ENCODE results near the gene PIP4K2A. TPM values are rescaled to one million over a fixed set of nuclear protein-coding genes. Genes with fewer than 3 reads are reported as not detected.
A peak's percentile ranks its signal among the peaks of the same experiment; 100 is the strongest.

Gene PIP4K2A
- total and polyA plus RNA-seq, 5 donors from 2014 or later, result 41.3 to 156 (median 55.2) TPM

GRCh38 chr10:22611425-22612115 is 102.8 kb downstream of the PIP4K2A start:
- H3K36me3 Mint-ChIP-seq, result peaks cover 47% of the 10 kb centered on the region
- H3K9me3 ChIP-seq (ENCODE audit: control insufficient read depth in 2 of 2, low read length in 2 of 2), result no peaks in the 10 kb centered on the region
- peak overlapping the region; percentile 81 to 93 (median 82) for H3K4me3 Mint-ChIP-seq
- no peaks in the 10 kb centered on the region for H3K27me3 ChIP-seq (ENCODE audit: control insufficient read depth, insufficient read depth, low read length)
- peak overlapping the region; percentile 91 for H3K27ac ChIP-seq (ENCODE audit: insufficient read depth, low read length, poor library complexity, severe bottlenecking)
- peaks cover 31% of the 10 kb centered on the region for H3K36me3 ChIP-seq (ENCODE audit: control insufficient read depth, insufficient read depth, low read length)
- ATAC-seq (ENCODE audit: low read depth in 2 of 2) (peak; percentile 91 to 92), DNase-seq (peak; percentile 66 to 97 (median 85))
- H3K27me3 Mint-ChIP-seq, result no peaks in the 10 kb centered on the region
- peaks cover 0 to 3% (median 0%) of the 10 kb centered on the region in 7 donors for H3K9me3 Mint-ChIP-seq
- peaks cover 66 to 99% (median 91%) of the 10 kb centered on the region in 4 donors for H3K4me1 Mint-ChIP-seq
- H3K27ac Mint-ChIP-seq, result peak overlapping the region; percentile 95 to 96 (median 96)
- peak overlapping the region; percentile 90 for H3K4me3 ChIP-seq (ENCODE audit: low read depth, low read length)
- peaks cover 99% of the 10 kb centered on the region for H3K4me1 ChIP-seq (ENCODE audit: control insufficient read depth, insufficient read depth, low read length, poor library complexity, severe bottlenecking)

GRCh38 chr10:22610610-22611009 is 103.8 kb downstream of the PIP4K2A start:
- Mint-ChIP-seq H3K9me3 (peaks cover 0 to 3% (median 0%) of the 10 kb centered on the region in 7 donors), H3K27me3 (no peaks in the 10 kb centered on the region), H3K36me3 (peaks cover 51% of the 10 kb centered on the region), H3K27ac (peak overlapping the region; percentile 95 to 96 (median 96)), H3K4me1 (peaks cover 60 to 98% (median 88%) of the 10 kb centered on the region in 4 donors), H3K4me3 (peak overlapping the region; percentile 81 to 93 (median 82))
- peaks cover 31% of the 10 kb centered on the region for H3K36me3 ChIP-seq (ENCODE audit: control insufficient read depth, insufficient read depth, low read length)
- H3K4me3 ChIP-seq (ENCODE audit: low read depth, low read length), result peak overlapping the region; percentile 90
- H3K4me1 ChIP-seq (ENCODE audit: control insufficient read depth, insufficient read depth, low read length, poor library complexity, severe bottlenecking), result peaks cover 99% of the 10 kb centered on the region
- peak overlapping the region; percentile 91 for H3K27ac ChIP-seq (ENCODE audit: insufficient read depth, low read length, poor library complexity, severe bottlenecking)
- H3K9me3 ChIP-seq (ENCODE audit: control insufficient read depth in 2 of 2, low read length in 2 of 2), result no peaks in the 10 kb centered on the region
- no peak for DNase-seq
- ATAC-seq (ENCODE audit: low read depth in 2 of 2), result no peak
- no peaks in the 10 kb centered on the region for H3K27me3 ChIP-seq (ENCODE audit: control insufficient read depth, insufficient read depth, low read length)

- Mint-ChIP-seq H3K9me3 (peaks cover 0 to 3% (median 0%) of the 10 kb centered on the region in 7 donors), H3K27ac (peak overlapping the region; percentile 95 to 96 (median 96)), H3K4me1 (peaks cover 60 to 98% (median 87%) of the 10 kb centered on the region in 4 donors), H3K36me3 (peaks cover 51% of the 10 kb centered on the region), H3K4me3 (peak overlapping the region; percentile 81 to 86 (median 82)), H3K27me3 (no peaks in the 10 kb centered on the region)
- Histone ChIP-seq H3K4me3 (ENCODE audit: low read depth, low read length) (peak overlapping the region; percentile 90), H3K27ac (ENCODE audit: insufficient read depth, low read length, poor library complexity, severe bottlenecking) (peak overlapping the region; percentile 91), H3K36me3 (ENCODE audit: control insufficient read depth, insufficient read depth, low read length) (peaks cover 31% of the 10 kb centered on the region), H3K4me1 (ENCODE audit: control insufficient read depth, insufficient read depth, low read length, poor library complexity, severe bottlenecking) (peaks cover 99% of the 10 kb centered on the region), H3K27me3 (ENCODE audit: control insufficient read depth, insufficient read depth, low read length) (no peaks in the 10 kb centered on the region), H3K9me3 (ENCODE audit: control insufficient read depth in 2 of 2, low read length in 2 of 2) (no peaks in the 10 kb centered on the region)
- peak in 1 of 3 donors; percentile 20 for DNase-seq
- ATAC-seq (ENCODE audit: low read depth in 2 of 2), result no peak
Observed at GRCh38 chr10:22609719-22610465, 104.5 kb downstream of the PIP4K2A start.

- Mint-ChIP-seq H3K36me3 (peaks cover 51% of the 10 kb centered on the region), H3K4me3 (peak overlapping the region in 2 of 4 donors; percentile 4 to 81), H3K9me3 (peaks cover 0 to 3% (median 0%) of the 10 kb centered on the region in 7 donors), H3K4me1 (peaks cover 55 to 98% (median 85%) of the 10 kb centered on the region in 4 donors), H3K27ac (peak overlapping the region; percentile 62 to 96 (median 85)), H3K27me3 (no peaks in the 10 kb centered on the region)
- no peaks in the 10 kb centered on the region for H3K9me3 ChIP-seq (ENCODE audit: control insufficient read depth in 2 of 2, low read length in 2 of 2)
- ATAC-seq (ENCODE audit: low read depth in 2 of 2) (no peak), DNase-seq (no peak)
- peak overlapping the region; percentile 91 for H3K27ac ChIP-seq (ENCODE audit: insufficient read depth, low read length, poor library complexity, severe bottlenecking)
- peak overlapping the region; percentile 43 for H3K4me3 ChIP-seq (ENCODE audit: low read depth, low read length)
- H3K36me3 ChIP-seq (ENCODE audit: control insufficient read depth, insufficient read depth, low read length), result peaks cover 33% of the 10 kb centered on the region
- no peaks in the 10 kb centered on the region for H3K27me3 ChIP-seq (ENCODE audit: control insufficient read depth, insufficient read depth, low read length)
- peaks cover 99% of the 10 kb centered on the region for H3K4me1 ChIP-seq (ENCODE audit: control insufficient read depth, insufficient read depth, low read length, poor library complexity, severe bottlenecking)
Observed at GRCh38 chr10:22609251-22609650, 105.1 kb downstream of the PIP4K2A start.

- Mint-ChIP-seq H3K36me3 (peaks cover 41% of the 10 kb centered on the region), H3K27me3 (no peaks in the 10 kb centered on the region), H3K9me3 (peaks cover 0 to 3% (median 0%) of the 10 kb centered on the region in 7 donors), H3K27ac (peak overlapping the region; percentile 76 to 90 (median 90)), H3K4me1 (peaks cover 40 to 94% (median 78%) of the 10 kb centered on the region in 4 donors), H3K4me3 (peak overlapping the region; percentile 59 to 63 (median 62))
- no peaks in the 10 kb centered on the region for H3K27me3 ChIP-seq (ENCODE audit: control insufficient read depth, insufficient read depth, low read length)
- peak overlapping the region; percentile 69 for H3K27ac ChIP-seq (ENCODE audit: insufficient read depth, low read length, poor library complexity, severe bottlenecking)
- ATAC-seq (ENCODE audit: low read depth in 2 of 2) (no peak), DNase-seq (no peak)
- peak overlapping the region; percentile 53 for H3K4me3 ChIP-seq (ENCODE audit: low read depth, low read length)
- peaks cover 35% of the 10 kb centered on the region for H3K36me3 ChIP-seq (ENCODE audit: control insufficient read depth, insufficient read depth, low read length)
- peaks cover 91% of the 10 kb centered on the region for H3K4me1 ChIP-seq (ENCODE audit: control insufficient read depth, insufficient read depth, low read length, poor library complexity, severe bottlenecking)
- H3K9me3 ChIP-seq (ENCODE audit: control insufficient read depth in 2 of 2, low read length in 2 of 2), result no peaks in the 10 kb centered on the region
Observed at GRCh38 chr10:22607261-22607660, 107.1 kb downstream of the PIP4K2A start.

- Histone ChIP-seq H3K36me3 (ENCODE audit: control insufficient read depth, insufficient read depth, low read length) (peaks cover 35% of the 10 kb centered on the region), H3K27ac (ENCODE audit: insufficient read depth, low read length, poor library complexity, severe bottlenecking) (peak overlapping the region; percentile 69), H3K9me3 (ENCODE audit: control insufficient read depth in 2 of 2, low read length in 2 of 2) (no peaks in the 10 kb centered on the region), H3K4me3 (ENCODE audit: low read depth, low read length) (peak overlapping the region; percentile 63), H3K27me3 (ENCODE audit: control insufficient read depth, insufficient read depth, low read length) (no peaks in the 10 kb centered on the region), H3K4me1 (ENCODE audit: control insufficient read depth, insufficient read depth, low read length, poor library complexity, severe bottlenecking) (peaks cover 91% of the 10 kb centered on the region)
- Mint-ChIP-seq H3K4me1 (peaks cover 31 to 94% (median 77%) of the 10 kb centered on the region in 4 donors), H3K4me3 (peak overlapping the region; percentile 62 to 83 (median 72)), H3K9me3 (peaks cover 0 to 3% (median 0%) of the 10 kb centered on the region in 7 donors), H3K36me3 (peaks cover 47% of the 10 kb centered on the region), H3K27me3 (no peaks in the 10 kb centered on the region), H3K27ac (peak overlapping the region; percentile 90 to 93 (median 92))
- DNase-seq, result peak in 2 of 3 donors; percentile 47 to 83
- peak; percentile 77 to 87 for ATAC-seq (ENCODE audit: low read depth in 2 of 2)
Observed at GRCh38 chr10:22606164-22606614, 108.2 kb downstream of the PIP4K2A start.

- Histone ChIP-seq H3K4me1 (ENCODE audit: control insufficient read depth, insufficient read depth, low read length, poor library complexity, severe bottlenecking) (peaks cover 91% of the 10 kb centered on the region), H3K9me3 (ENCODE audit: control insufficient read depth in 2 of 2, low read length in 2 of 2) (no peaks in the 10 kb centered on the region), H3K27me3 (ENCODE audit: control insufficient read depth, insufficient read depth, low read length) (no peaks in the 10 kb centered on the region), H3K36me3 (ENCODE audit: control insufficient read depth, insufficient read depth, low read length) (peaks cover 38% of the 10 kb centered on the region), H3K4me3 (ENCODE audit: low read depth, low read length) (peak overlapping the region; percentile 63), H3K27ac (ENCODE audit: insufficient read depth, low read length, poor library complexity, severe bottlenecking) (peak overlapping the region; percentile 69)
- Mint-ChIP-seq H3K36me3 (peaks cover 50% of the 10 kb centered on the region), H3K4me1 (peaks cover 31 to 93% (median 78%) of the 10 kb centered on the region in 4 donors), H3K27ac (peak overlapping the region; percentile 88 to 97 (median 90)), H3K4me3 (peak overlapping the region; percentile 58 to 77 (median 64)), H3K9me3 (peaks cover 0 to 3% (median 0%) of the 10 kb centered on the region in 7 donors), H3K27me3 (no peaks in the 10 kb centered on the region)
- ATAC-seq (ENCODE audit: low read depth in 2 of 2) (no peak), DNase-seq (no peak)
Observed at GRCh38 chr10:22605168-22605567, 109.2 kb downstream of the PIP4K2A start.

Measured in CD4-positive, CD25-positive, alpha-beta regulatory T cell (primary cell).